MM.1S (cell line): ENCODE data around the gene TIMM44.

Experiments
- DNase-seq: peaks from one replicate; pipeline ENCODE4 v3.0.0-alpha.2; 2015
- H2AFZ ChIP-seq: fragments of 300-600 bp; sonication (generic); 2 replicates; pipeline ENCODE4 v1.6.0; 2016; ENCODE audit warnings: antibody characterized with exemption, low read length
- H3F3A ChIP-seq: fragments of 300-600 bp; sonication (generic); 2 replicates; pipeline ENCODE4 v1.6.1; 2016; ENCODE audit warnings: mild to moderate bottlenecking, antibody characterized with exemption, low read length, moderate library complexity, mixed read lengths; ENCODE audit not compliant: insufficient read depth
- H3K27ac ChIP-seq: fragments of 300-600 bp; sonication (generic); 2 replicates; pipeline ENCODE4 v1.5.1; 2016; ENCODE audit warnings: mild to moderate bottlenecking, low read length
- H3K27me3 ChIP-seq: fragments of 300-600 bp; sonication (generic); replicated peaks from 2 replicates; pipeline ENCODE4 v1.6.0; 2016; ENCODE audit warnings: low read length; ENCODE audit not compliant: insufficient read depth
- H3K36me3 ChIP-seq: fragments of 300-600 bp; sonication (generic); replicated peaks from 2 replicates; pipeline ENCODE4 v1.6.1; 2016; ENCODE audit warnings: mild to moderate bottlenecking, low read length, mixed read lengths; ENCODE audit not compliant: insufficient read depth
- H3K4me1 ChIP-seq: fragments of 300-600 bp; sonication (generic); 2 replicates; pipeline ENCODE4 v1.6.1; 2016; ENCODE audit warnings: low read length, mixed read lengths
- H3K4me2 ChIP-seq: fragments of 300-600 bp; sonication (generic); 2 replicates; pipeline ENCODE4 v1.6.0; 2016; ENCODE audit warnings: low read depth, low read length
- H3K4me3 ChIP-seq: fragments of 300-600 bp; sonication (generic); 2 replicates; pipeline ENCODE4 v1.5.1; 2016; ENCODE audit warnings: low read length, mixed read lengths
- H3K79me2 ChIP-seq: fragments of 300-600 bp; sonication (generic); 2 replicates; pipeline ENCODE4 v1.6.1; 2016; ENCODE audit warnings: mixed run types, low read length, mixed read lengths
- H3K9ac ChIP-seq: fragments of 300-600 bp; sonication (generic); 2 replicates; pipeline ENCODE4 v1.6.1; 2016; ENCODE audit warnings: low read length, mixed read lengths
- H3K9me2 ChIP-seq: fragments of 300-600 bp; sonication (generic); replicated peaks from 2 replicates; pipeline ENCODE4 v1.6.1; 2016; ENCODE audit warnings: mild to moderate bottlenecking, low read length, mixed read lengths; ENCODE audit not compliant: insufficient read depth
- H3K9me3 ChIP-seq: fragments of 300-600 bp; sonication (generic); replicated peaks from 2 replicates; pipeline ENCODE4 v1.6.1; 2016; ENCODE audit warnings: mild to moderate bottlenecking, low read length, mixed read lengths; ENCODE audit not compliant: insufficient read depth
- H4K20me1 ChIP-seq: fragments of 300-600 bp; sonication (generic); 2 replicates; pipeline ENCODE4 v1.6.1; 2016; ENCODE audit warnings: mild to moderate bottlenecking, low read length, moderate library complexity, mixed read lengths; ENCODE audit not compliant: insufficient read depth
- CTCF ChIP-seq: fragments of 300-600 bp; sonication (generic); IDR thresholded peaks from 2 replicates; pipeline ENCODE4 v1.5.1; 2016; ENCODE audit warnings: antibody characterized with exemption, low read length, mixed read lengths
- EZH2 ChIP-seq: fragments of 300-600 bp; sonication (generic); optimal IDR thresholded peaks from 2 replicates; pipeline ENCODE3; 2017; ENCODE audit warnings: low read depth, mild to moderate bottlenecking, antibody characterized with exemption, low read length, mixed read lengths
- EZH2phosphoT487 ChIP-seq: fragments of 300-600 bp; sonication (generic); IDR thresholded peaks from 2 replicates; pipeline ENCODE4 v1.6.1; 2018; ENCODE audit warnings: antibody characterized with exemption, low read length

The TIMM44 gene

GRCh38 chr19:7982103-7982502 is 38.6 kb upstream of the TIMM44 start:
- Histone ChIP-seq H3K27ac (no peak overlapping the region), H3K79me2 (peaks cover 83% of the 10 kb centered on the region), H3K9me2 (no peaks in the 10 kb centered on the region)

GRCh38 chr19:7981661-7982060 is 38.2 kb upstream of the TIMM44 start:
- Histone ChIP-seq H3K36me3 (peaks cover 10% of the 10 kb centered on the region), H2AFZ (no peak overlapping the region), H3K27me3 (no peaks in the 10 kb centered on the region), H3K79me2 (peaks cover 84% of the 10 kb centered on the region), H3K9ac (no peak overlapping the region), H3K9me3 (no peaks in the 10 kb centered on the region), H3F3A (no peaks in the 10 kb centered on the region), H3K27ac (no peak overlapping the region), H3K4me2 (no peak overlapping the region), H3K4me3 (no peak overlapping the region), H3K9me2 (no peaks in the 10 kb centered on the region), H4K20me1 (peaks cover 17% of the 10 kb centered on the region; the same call in 1 of the 2 replicates), H3K4me1 (no peaks in the 10 kb centered on the region)
- no peak for TF ChIP-seq EZH2
- no peak for TF ChIP-seq CTCF
- TF ChIP-seq EZH2phosphoT487: no peak
- DNase-seq: no peak

More at GRCh38 chr19:7982103-7982502, 38.6 kb upstream of the TIMM44 start:
- peaks cover 18% of the 10 kb centered on the region; the same call in 1 of the 2 replicates for H4K20me1 ChIP-seq
- H3K4me1 ChIP-seq: no peaks in the 10 kb centered on the region
- H3K9ac ChIP-seq: no peak overlapping the region
- H3K4me3 ChIP-seq: no peak overlapping the region
- no peak for DNase-seq
- H3K27me3 ChIP-seq: no peaks in the 10 kb centered on the region
- no peak overlapping the region for H2AFZ ChIP-seq
- peaks cover 10% of the 10 kb centered on the region for H3K36me3 ChIP-seq
- H3K4me2 ChIP-seq: no peak overlapping the region
- no peaks in the 10 kb centered on the region for H3K9me3 ChIP-seq
- no peaks in the 10 kb centered on the region for H3F3A ChIP-seq
- TF ChIP-seq EZH2phosphoT487 (no peak), CTCF (no peak), EZH2 (no peak)

GRCh38 chr19:7981199-7981598 is 37.7 kb upstream of the TIMM44 start:
- TF ChIP-seq EZH2phosphoT487: no peak
- no peak for TF ChIP-seq EZH2
- TF ChIP-seq CTCF: no peak
- Histone ChIP-seq H3K36me3 (peaks cover 10% of the 10 kb centered on the region), H3K4me1 (no peaks in the 10 kb centered on the region), H3K27ac (no peak overlapping the region), H3K9me2 (no peaks in the 10 kb centered on the region), H3K9me3 (no peaks in the 10 kb centered on the region), H3K4me2 (no peak overlapping the region), H3K27me3 (no peaks in the 10 kb centered on the region), H2AFZ (no peak overlapping the region), H3K4me3 (no peak overlapping the region), H3F3A (no peaks in the 10 kb centered on the region), H3K79me2 (peaks cover 83% of the 10 kb centered on the region), H4K20me1 (peaks cover 16% of the 10 kb centered on the region; the same call in 1 of the 2 replicates), H3K9ac (no peak overlapping the region)
- DNase-seq: no peak
